ENCODE results near the gene ZNF688. TPM values are rescaled to one million over a fixed set of nuclear protein-coding genes. Genes with fewer than 3 reads are reported as not detected.

ZNF688 gene
- total RNA-seq, 1 experiment from 2014 or later: 3.6 TPM

DNA sequence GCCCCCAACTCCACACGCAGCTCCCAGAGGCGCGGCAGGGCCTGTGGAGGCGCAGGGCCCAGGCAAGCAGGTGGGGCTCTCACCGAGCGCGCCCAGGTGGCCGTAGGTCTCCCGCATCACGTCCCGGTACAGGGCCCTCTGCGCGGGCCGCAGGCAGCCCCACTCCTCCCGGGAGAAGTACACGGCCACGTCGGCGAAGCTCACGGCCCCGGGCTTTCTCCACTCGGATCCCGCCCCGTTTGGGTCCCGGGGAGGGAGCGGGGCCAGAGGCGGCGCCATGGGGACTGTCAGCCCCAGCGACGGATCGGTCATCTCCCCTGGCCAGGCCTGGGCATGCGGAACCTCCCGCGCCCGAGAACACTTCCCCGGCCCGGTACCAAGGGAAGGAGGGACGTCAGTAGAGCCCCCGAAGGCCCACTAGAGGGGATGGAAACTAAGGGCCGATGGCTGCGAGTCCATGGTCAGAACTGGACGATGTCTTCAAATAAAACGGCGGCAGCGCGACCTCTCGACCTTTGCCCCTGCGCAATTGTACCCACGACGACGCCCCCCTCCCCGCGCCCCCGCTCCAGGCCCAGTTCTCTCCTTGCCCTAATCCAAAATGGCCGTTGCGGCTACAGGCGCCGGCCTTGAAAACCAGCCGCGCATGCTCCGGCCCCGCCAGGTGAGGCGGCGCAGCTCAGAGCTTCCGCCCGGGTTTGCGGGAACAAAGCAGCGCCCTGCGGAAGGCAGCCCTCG lies 37.0 kb downstream of the ZNF688 start, which contains the start of gene ZNF747:
Gene ZNF747, minus strand, starts transcription at position 491 of the 738 bp plus-strand sequence. Its CDS starts 179 bp downstream, at position 312.
- BruUV-seq (replicated peaks): TSS peak; percentile 77
- H3K9ac ChIP-seq (ENCODE audit: low read length): peak within 1 kb of the TSS; percentile 78
- H4K20me1 ChIP-seq (ENCODE audit: insufficient read depth): no peaks in the 10 kb centered on the region
- ATAC-seq: peak; percentile 87
- H3K9me3 ChIP-seq (ENCODE audit: control insufficient read depth in 1 of 2, insufficient read depth in 1 of 2, low read depth in 1 of 2, low read length in 2 of 2): no peaks in the 10 kb centered on the region
- H3K36me3 ChIP-seq (ENCODE audit: control insufficient read depth in 1 of 2, insufficient read depth in 2 of 2, low read length in 2 of 2): no peaks in the 10 kb centered on the region
- peak within 1 kb of the TSS; percentile 82 for H3K27ac ChIP-seq (ENCODE audit: low read depth, low read length)
- H3K4me2 ChIP-seq (ENCODE audit: low read length): peak within 1 kb of the TSS; percentile 85
- no peaks in the 10 kb centered on the region for H3K9me2 ChIP-seq (ENCODE audit: insufficient read depth)
- no peaks in the 10 kb centered on the region; the same call in 1 of the 2 replicates for H3K79me2 ChIP-seq (ENCODE audit: insufficient read depth, low read length)
- ChIA-PET RAD21 (ENCODE audit: low non-redundant PET in 1 of 2, low total read pairs in 2 of 2, uncharacterized antibody in 2 of 2, unreplicated experiment in 2 of 2) (interaction anchor here (1.2 to 2.1 kb wide), 3 partner anchors 23 to 104 kb away, joined by 3 to 18 read pairs (median 4); partner anchors contain the start of genes DCTPP1 (in 1 of the 2) and ZNF764 (in 1 of the 2)), POLR2A (interaction anchor here (1.1 to 2.7 kb wide), 5 partner anchors 12 to 104 kb away, joined by 3 to 20 read pairs (median 5); partner anchors contain the start of genes DCTPP1 and ZNF764), CTCF (interaction anchor here (0.7 to 2.1 kb wide), 9 partner anchors 9 to 422 kb away, joined by 3 to 11 read pairs (median 4); partner anchors contain the start of genes DCTPP1 and ZNF764)
- H2AFZ ChIP-seq (ENCODE audit: low read depth, low read length, poor library complexity, severe bottlenecking): peak within 1 kb of the TSS; percentile 33
- DNase-seq (ENCODE audit: low read depth, low spot score): peak; percentile 70
- intact Hi-C loops (cut with micrococcal nuclease): no loop called here
- H3K27me3 ChIP-seq (ENCODE audit: insufficient read depth, low read length): no peaks in the 10 kb centered on the region
- peaks cover 6 to 39% of the 10 kb centered on the region in 2 experiments; a peak in 3 of 4 replicates for H3K4me1 ChIP-seq (ENCODE audit: control insufficient read depth in 1 of 2, insufficient read depth in 2 of 2, low read length in 2 of 2)
- H3K4me3 ChIP-seq (replicated peaks in 1 of 2; ENCODE audit: low read depth in 1 of 2, low read length in 2 of 2): peak within 1 kb of the TSS; percentile 60 to 79
- TF ChIP-seq CEBPB (IDR thresholded peaks at IDR 0.05; ENCODE audit: low read depth) (no peak), TCF7L2 (IDR thresholded peaks at IDR 0.05; ENCODE audit: borderline replicate concordance, extremely low read depth, insufficient read depth, insufficient read length) (peak; percentile 93), REST (IDR thresholded peaks at IDR 0.05; ENCODE audit: low read depth) (no peak), POLR2A (IDR thresholded peaks at IDR 0.05; ENCODE audit: borderline replicate concordance, extremely low read depth, insufficient read depth, insufficient read length) (no peak), EGR1 (IDR thresholded peaks at IDR 0.05; ENCODE audit: low read depth) (peak; percentile 93), CTCF (IDR thresholded peaks at IDR 0.05 in 2 of 3, conservative IDR thresholded peaks at IDR 0.05 in 1 of 3; ENCODE audit: borderline replicate concordance in 1 of 3, insufficient read depth in 1 of 3, low read depth in 2 of 3, low read length in 2 of 3) (no peak), ATF3 (IDR thresholded peaks at IDR 0.05) (no peak), ELF1 (IDR thresholded peaks at IDR 0.05; ENCODE audit: borderline replicate concordance, low read depth) (peak; percentile 88; the same call in 1 of the 2 replicates), YY1 (IDR thresholded peaks at IDR 0.05; ENCODE audit: extremely low read depth, insufficient replicate concordance, low read depth, low read length) (peak; percentile 100), RAD21 (IDR thresholded peaks at IDR 0.05; ENCODE audit: low read depth) (no peak), SIN3A (IDR thresholded peaks at IDR 0.05; ENCODE audit: low read depth) (peak; percentile 72; the same call in 1 of the 2 replicates), FOSL1 (IDR thresholded peaks at IDR 0.05; ENCODE audit: low read depth) (no peak), MAX (IDR thresholded peaks at IDR 0.05) (peak; percentile 88), ZFX (IDR thresholded peaks at IDR 0.05) (peak; percentile 96), CBX3 (IDR thresholded peaks at IDR 0.05; ENCODE audit: low read depth) (no peak), SRF (IDR thresholded peaks at IDR 0.05; ENCODE audit: low read depth) (no peak), EZH2 (IDR thresholded peaks at IDR 0.05) (no peak)
- TF ChIP-seq, protein P1, sequence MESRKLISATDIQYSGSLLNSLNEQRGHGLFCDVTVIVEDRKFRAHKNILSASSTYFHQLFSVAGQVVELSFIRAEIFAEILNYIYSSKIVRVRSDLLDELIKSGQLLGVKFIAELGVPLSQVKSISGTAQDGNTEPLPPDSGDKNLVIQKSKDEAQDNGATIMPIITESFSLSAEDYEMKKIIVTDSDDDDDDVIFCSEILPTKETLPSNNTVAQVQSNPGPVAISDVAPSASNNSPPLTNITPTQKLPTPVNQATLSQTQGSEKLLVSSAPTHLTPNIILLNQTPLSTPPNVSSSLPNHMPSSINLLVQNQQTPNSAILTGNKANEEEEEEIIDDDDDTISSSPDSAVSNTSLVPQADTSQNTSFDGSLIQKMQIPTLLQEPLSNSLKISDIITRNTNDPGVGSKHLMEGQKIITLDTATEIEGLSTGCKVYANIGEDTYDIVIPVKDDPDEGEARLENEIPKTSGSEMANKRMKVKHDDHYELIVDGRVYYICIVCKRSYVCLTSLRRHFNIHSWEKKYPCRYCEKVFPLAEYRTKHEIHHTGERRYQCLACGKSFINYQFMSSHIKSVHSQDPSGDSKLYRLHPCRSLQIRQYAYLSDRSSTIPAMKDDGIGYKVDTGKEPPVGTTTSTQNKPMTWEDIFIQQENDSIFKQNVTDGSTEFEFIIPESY (IDR thresholded peaks at IDR 0.05; ENCODE audit: extremely low read depth, insufficient replicate concordance, low read length): peak; percentile 20

Data from HCT116 (cell line).